DMS79 treated with DMSO at 0.1 percent for 48 hours (cell line): ENCODE data around the gene KRTAP2-2.
"Not testable (repeated sequence)": the region's sequence is repeated elsewhere in the genome, so short reads cannot be mapped to it uniquely, and the experiment has no call there.

Experiments used
- DNase-seq: peaks from one replicate; lab custom pipeline; 2025; lab: John Stamatoyannopoulos, UW

KRTAP2-2 gene, protein sequence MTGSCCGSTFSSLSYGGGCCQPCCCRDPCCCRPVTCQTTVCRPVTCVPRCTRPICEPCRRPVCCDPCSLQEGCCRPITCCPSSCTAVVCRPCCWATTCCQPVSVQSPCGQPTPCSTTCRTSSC

DNA sequence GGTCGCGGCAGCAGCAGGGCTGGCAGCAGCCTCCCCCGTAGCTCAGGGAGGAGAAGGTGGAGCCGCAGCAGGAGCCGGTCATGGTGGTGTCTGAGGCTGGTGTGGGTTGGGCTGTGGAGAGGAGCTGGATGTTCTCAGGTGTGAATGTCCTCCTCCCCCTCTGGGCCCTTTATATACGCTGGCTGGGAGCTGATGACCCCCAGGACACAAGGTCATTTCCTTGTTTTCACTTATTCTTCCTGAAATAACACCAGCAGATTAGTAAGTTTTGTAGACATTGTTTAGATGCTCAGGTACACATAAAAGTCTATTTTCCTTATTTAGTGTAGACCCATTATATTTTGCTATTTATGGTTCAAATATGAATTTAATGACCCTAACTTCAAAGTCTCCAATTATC is at the start of gene KRTAP2-2:
TSS of gene KRTAP2-2 (minus strand) at position 101 of the 400 bp plus-strand sequence. CDS start at position 82, 19 bp downstream.
- DNase-seq, result not testable (repeated sequence)

DNA sequence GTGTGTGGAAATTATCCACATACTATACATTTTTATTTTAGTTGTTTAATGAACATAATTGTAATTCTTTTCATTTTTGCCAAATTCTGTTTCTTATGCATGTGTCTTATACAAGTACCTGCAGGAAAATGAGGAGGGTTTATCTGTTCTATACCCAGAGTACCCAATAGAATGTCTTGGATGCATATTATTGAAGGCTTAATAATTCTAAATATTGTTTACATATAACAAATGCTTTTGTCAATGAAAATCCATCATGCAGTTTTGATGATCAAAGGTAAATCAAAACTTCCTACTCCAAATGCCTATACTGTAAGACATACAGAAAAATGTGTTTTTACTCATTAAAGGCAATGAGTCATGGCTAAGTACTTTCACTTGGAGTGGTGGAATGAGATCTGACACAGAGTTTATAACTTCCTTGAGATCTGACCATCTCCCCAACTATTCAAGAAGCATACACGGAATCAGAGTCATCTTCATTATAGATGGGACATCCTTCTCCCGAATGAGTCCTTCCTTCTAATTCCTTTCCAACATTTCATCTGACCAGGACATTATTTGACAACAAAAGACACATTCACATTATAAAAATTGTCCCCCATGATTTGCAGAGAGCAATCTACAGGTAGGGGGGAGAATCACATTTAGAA is 49.5 kb upstream of the KRTAP2-2 start:
- not testable (repeated sequence) for DNase-seq

DNA sequence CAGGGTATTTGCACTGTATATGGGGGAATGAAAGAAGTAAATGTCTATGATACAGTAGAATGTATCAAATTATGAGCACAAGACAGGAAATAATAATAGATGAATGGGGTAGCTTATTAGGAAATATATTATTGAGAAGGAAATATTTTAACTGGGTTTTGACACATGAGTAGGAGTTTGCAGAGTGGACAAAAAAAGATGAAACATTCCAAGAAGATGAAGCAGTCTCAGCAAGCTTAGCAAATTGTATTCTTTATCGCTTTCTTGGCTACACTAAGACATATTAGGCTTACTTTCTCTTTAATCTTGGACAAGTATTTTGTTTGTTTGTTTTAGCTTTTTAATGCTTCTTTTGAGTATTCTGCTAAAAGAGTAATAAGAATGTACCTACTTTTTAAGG is 48.9 kb upstream of the KRTAP2-2 start:
- no peak for DNase-seq

DNA sequence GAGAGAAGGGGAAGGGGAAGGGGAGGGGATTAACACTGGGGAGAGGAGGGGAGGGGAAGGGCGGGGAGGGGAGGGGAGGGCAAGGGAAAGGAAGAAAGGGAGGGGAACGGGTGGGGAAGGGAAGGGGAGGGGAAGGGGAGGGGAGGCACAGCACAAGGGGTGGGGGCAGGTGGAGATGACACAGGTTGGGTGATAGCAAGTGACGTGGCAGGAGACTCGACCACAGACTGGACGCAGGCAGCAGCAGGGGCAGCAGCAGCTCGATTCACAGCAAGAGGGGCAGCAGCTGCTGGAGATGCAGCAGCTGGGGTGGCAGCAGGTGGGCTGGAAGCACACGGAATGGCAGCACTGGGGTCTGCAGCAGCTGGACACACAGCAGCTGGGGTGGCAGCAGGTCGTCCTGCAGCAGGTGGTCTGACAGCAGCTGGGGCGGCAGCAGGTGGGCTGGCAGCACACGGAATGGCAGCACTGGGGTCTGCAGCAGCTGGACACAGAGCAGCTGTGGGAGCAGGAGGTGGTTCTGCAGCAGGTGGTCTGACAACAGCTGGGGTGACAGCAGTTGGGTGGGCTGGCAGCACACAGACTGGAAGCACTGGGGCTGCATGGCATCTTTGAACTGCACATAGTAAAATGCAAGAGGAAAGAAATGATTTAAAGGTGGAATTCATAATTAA is 46.7 kb upstream of the KRTAP2-2 start, which contains the start of gene KRTAP4-16:
TSS of gene KRTAP4-16 (minus strand) at position 624 of the 674 bp plus-strand sequence. CDS start at position 624, 0 bp downstream.
- DNase-seq, result no peak

DNA sequence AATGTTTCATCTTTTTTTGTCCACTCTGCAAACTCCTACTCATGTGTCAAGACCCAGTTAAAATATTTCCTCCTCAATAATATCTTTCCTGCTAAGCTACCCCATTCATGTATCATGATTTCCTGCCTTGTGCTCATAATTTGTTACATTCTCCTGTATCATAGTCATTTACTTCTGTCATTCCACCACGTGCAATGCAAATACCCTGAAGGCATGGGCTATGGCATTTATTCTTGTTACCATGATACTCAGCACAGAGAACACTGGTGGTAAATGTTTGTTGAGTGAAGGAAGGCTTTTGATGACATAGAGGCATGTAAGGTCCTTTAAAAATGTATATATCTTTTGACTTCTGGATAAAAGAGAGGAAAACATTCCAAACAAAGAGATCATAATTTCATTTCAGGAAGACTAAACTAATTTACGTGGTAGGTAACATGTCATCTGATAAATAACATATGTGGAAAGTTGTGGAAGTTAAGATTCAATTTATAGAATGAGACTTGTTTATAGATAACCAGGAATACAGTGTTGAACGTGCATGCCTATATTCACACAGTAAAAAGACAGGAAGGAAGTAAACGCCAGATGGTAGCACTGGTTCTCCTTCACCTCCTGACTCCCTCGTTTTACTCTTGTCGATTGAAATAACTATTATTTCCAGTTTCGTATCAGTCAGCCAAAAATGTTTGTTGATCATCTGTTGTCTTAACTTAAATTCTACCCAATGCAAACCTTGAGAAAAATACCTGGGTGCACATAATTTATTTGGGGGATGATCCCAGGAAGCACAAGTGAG is 44.9 kb upstream of the KRTAP2-2 start:
- DNase-seq, result not testable (repeated sequence)

DNA sequence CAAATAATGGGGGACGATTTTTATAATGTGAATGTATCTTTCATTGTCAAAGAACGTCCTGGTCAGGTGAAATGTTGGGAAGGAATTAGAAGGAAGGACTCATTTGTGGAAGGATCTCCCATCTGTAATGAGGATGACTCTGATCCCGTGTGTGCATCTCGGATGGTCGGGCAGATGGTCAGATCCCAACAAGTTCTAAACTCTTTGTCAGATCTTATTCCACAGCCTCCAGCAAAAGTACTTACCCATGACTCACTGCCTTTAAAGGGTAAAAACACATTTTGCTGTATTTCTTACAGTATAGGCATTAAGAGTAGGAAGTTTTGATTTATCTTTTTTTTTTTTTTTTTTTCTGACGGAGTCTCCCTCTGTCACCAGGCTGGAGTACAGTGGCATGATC is 43.5 kb upstream of the KRTAP2-2 start:
- DNase-seq, result no peak

DNA sequence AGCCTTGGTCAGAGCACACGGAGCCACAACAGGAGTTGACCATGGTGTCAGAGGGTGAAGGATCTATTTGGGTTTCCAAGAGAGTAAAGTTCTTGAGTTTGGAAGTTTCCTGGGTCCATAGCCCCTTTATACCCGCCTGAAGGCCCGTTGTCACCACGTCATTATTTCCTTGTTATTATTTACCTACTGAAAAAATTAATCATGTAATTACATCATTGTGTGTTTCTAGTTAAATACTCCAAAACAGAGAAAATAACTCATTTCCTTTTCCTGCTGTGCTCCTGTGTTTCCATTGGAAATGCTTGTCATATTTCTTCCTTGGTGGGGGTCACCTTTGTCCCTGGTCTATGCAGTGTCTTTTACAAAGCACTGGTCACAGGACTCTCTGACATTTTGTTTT is 43.0 kb upstream of the KRTAP2-2 start, which contains the start of gene KRTAP4-8:
TSS of gene KRTAP4-8 (minus strand) at position 101 of the 400 bp plus-strand sequence. CDS start at position 43, 58 bp downstream.
- no peak for DNase-seq

DNA sequence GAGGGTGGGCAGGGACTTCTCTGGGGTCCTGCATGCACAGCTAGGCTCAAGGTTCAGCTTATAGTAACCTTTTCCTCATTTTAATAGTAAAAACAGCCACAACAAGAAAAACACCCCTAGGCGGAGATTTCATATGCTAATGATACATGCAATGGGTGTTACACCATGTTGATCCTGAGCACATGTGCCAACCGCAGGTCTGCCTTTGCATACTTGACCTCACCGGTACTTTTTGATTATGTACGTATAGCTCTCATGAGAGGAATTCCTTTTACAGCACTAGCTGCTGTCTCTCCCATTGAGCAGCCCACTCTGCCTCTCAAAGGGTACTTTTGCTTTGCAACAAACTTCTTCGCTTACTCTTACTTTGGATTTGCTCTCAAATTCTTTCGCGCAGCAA is 41.0 kb upstream of the KRTAP2-2 start:
- DNase-seq, result no peak

DNA sequence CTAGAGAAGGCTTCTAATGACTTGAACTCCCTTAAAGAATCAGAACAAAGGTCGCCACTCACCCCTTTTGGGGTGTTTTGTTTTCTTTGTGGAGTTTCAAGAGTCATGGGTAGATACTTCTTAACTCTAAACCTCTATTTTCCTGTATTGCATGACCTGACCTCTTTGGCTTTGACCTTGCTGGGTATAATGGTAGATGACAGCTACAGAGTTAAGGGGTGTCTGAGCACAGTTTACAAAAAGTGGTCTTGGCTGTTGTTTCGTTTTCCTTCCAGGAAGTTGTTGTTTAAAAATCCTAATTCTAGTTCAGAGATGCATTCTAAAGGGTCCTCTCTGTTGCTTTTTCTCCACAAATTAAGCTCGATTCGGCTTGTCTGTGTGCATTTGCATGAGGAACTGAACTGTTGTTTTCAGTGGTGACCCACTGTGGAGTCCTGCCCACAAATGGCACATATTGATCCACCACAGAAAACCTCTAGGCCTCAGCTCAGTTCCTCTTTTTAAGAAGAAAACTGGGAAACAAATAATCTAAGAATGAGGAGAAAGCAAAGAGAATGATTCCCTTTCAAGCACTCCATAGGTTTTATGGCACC is 33.8 kb upstream of the KRTAP2-2 start:
- not testable (repeated sequence) for DNase-seq

DNA sequence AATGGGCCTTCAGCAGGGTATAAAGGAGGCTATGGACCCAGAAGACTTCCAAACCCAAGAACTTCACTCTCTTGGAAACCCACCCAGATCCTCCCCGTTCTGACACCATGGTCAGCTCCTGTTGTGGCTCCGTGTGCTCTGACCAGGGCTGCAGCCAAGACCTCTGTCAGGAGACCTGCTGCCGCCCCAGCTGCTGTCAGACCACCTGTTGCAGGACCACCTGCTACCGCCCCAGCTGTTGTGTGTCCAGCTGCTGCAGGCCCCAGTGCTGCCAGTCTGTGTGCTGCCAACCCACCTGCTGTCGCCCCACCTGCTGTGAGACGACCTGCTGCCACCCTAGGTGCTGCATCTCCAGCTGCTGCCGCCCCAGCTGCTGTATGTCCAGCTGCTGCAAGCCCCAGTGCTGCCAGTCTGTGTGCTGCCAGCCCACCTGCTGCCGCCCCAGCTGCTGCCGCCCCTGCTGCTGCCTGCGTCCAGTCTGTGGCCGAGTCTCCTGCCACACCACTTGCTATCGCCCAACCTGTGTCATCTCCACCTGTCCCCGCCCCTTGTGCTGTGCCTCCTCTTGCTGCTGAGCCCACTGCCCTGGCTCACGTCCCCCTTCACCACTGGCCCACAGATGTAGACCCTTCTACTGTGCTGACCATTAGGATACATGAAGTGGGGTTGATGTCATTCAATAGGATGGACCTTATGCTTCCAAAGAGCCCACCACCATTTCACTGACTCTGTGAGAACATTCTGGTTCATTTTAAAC is 29.2 kb upstream of the KRTAP2-2 start, which contains the start of gene KRTAP4-7:
TSS of gene KRTAP4-7 (plus strand) at position 51 of the 757 bp plus-strand sequence. CDS start at position 108, 57 bp downstream.
- DNase-seq, result not testable (repeated sequence)

DNA sequence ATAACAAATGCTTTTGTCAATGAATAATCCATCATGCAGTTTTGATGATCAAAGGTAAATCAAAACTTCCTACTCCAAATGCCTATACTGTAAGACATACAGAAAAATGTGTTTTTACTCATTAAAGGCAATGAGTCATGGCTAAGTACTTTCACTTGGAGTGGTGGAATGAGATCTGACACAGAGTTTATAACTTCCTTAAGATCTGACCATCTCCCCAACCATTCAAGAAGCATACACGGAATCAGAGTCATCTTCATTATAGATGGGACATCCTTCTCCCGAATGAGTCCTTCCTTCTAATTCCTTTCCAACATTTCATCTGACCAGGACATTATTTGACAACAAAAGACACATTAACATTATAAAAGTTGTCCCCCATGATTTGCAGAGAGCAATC is 28.4 kb upstream of the KRTAP2-2 start:
- DNase-seq, result not testable (repeated sequence)

DNA sequence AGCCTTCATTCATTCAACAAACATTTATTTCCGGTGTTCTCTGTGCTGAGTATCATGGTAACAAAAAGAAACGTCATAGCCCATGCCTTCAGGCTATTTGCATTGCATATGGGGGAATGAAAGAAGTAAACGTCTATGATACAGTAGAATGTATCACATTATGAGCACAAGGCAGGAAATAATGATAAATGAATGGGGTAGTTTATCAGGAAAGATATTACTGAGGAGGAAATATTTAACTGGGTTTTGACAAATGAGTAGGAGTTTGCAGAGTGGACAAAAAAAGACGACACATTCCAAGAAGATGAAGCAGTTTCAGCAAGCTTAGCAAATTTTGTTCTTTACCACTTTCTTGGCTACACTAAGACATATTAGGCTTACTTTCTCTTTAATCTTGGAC is 27.6 kb upstream of the KRTAP2-2 start:
- DNase-seq, result no peak

DNA sequence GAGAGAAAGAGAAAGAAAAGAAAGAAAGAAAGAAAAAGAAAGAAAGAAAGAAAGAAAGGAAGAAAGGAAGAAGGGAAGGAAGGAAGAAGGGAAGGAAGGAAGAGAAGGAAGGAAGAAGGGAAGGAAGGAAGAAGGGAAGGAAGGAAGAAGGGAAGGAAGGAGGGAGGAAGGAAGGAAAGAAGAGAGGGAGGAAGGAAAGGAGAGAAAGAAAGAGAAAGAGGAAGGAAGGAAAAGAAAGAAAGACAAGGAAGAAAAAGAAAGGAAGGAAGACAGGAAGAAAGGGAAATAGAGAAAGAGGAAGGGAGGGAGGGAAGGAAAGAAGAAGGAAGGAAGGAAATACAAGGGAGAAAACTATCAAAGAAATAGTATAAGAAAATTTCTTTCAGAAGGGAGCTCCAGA is 21.8 kb upstream of the KRTAP2-2 start:
- DNase-seq, result no peak

DNA sequence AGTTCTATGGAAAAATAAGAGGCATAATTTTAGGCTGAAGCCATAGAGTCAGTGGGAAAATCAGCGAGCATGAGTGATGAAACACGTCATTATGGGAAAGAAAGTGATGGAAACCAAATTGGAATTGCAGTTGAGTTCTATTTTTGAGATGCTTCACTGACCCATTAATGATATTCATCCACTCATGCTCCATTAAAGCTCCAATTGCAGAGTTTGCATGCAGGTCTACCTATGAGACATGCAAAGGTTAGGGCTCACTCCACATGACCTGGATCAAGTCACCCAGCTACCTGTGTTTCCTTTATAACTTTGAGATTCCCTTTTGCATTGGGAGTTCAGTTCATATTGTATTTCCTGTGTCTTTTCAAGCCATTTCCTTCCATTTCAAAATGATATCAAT is 18.6 kb upstream of the KRTAP2-2 start:
- peak; percentile 4 for DNase-seq

DNA sequence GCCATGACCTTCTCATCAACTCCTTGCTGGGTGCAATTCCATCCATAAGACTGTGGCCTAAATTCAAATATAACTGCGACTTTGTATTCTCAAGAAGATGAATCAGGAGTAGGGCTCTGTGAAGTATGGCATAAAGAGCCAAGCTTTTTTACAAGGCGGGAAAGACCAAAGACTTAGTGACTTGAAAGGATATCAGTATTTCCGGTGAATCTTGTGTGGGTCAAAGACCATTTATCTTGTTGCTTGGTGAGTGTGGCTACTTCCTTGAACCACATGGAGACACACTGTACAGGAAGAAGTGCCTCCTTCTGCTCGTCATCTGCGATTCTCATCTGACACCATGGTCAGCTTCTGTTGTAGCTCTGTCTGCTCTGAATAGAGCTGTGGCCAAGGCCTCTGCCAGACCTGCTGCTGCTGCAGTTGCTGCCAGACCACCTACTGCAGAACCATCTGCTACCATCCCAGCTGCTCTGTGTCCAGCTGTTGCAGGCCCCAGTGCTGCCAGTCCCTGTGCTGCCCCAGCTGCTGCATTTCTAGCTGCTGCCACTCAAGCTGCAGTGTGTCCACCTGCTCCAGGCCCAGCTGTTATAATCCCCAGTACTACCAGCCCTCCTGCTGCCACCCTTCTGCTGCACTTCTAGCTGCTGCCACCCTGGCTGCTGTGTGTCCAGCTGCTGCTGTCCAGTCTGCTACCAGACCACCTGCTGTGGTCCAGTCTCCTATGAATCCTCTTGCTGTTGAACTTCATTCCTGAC is 16.8 kb upstream of the KRTAP2-2 start:
- no peak for DNase-seq

DNA sequence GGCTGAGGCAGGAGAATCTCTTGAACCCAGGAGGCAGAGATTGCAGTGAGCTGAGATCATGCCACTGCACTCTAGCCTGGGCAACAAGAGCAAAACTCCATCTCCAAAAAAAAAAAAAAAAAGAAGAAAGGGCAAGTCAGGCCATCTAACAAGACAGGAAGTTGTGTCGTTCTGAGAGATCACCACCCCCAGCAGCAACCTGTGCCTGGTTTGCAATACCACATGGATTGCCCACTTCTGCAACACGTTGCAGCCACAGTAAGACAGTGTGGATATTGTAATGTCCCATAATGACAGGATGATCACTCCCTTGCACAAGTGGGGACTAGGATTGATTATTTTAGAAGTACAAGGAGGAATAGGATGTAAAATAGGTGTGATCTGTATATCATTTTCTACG is 14.0 kb upstream of the KRTAP2-2 start:
- no peak for DNase-seq

DNA sequence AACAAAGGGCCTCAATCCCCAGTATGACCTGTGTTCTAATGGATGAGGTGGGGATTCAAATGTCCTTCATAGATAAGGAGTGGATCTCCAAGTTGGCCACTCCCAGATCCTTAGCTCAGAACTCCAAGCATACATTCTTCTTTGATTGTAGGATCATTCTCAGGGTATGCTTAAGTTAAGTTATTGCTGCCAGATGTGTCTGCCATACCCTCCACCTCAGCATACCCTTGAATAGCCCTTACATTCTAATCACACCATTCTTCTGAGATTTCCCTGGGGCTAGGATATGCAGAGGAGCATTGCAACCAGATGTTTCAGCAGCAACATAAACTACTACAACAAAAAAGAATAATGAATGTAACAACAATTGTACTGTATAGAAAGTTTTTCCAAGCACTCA is 12.3 kb upstream of the KRTAP2-2 start:
- DNase-seq, result no peak

DNA sequence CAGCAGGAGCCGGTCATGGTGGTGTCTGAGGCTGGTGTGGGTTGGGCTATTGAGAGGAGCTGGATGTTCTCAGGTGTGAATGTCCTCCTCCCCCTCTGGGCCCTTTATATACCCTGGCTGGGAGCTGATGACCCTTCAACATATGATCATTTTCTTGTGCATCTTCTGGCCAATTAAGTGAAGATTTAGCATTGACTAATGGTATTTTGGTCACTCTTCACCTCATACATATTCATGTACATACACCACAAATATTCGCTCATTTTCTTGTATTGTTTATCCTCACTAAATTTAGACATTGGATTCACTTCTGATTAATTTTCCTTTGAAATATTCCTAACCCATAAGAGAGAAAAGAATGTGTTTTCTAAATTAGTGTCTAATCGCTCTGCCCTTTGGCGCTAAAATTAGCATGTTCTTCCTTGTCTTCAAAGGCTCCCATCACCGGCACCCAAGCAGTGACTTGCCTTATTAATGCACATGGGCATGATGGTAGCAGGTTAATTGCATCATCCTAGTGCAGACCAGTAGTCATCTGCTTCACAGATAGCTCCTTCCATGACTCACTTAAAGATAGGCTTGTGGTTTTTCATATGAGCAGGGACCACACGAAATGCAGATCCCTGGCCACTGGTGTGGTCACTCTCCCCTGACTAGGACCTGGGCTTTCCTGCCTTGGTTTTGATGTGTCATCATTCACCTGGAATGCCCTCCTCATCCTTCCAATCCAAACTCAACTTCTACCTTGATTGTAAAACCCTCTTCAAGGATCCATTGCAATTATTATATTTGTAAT is 11.0 kb upstream of the KRTAP2-2 start, which contains the start of gene KRTAP2-4:
TSS of gene KRTAP2-4 (minus strand) at position 51 of the 796 bp plus-strand sequence. CDS start at position 17, 34 bp downstream.
- no peak for DNase-seq

DNA sequence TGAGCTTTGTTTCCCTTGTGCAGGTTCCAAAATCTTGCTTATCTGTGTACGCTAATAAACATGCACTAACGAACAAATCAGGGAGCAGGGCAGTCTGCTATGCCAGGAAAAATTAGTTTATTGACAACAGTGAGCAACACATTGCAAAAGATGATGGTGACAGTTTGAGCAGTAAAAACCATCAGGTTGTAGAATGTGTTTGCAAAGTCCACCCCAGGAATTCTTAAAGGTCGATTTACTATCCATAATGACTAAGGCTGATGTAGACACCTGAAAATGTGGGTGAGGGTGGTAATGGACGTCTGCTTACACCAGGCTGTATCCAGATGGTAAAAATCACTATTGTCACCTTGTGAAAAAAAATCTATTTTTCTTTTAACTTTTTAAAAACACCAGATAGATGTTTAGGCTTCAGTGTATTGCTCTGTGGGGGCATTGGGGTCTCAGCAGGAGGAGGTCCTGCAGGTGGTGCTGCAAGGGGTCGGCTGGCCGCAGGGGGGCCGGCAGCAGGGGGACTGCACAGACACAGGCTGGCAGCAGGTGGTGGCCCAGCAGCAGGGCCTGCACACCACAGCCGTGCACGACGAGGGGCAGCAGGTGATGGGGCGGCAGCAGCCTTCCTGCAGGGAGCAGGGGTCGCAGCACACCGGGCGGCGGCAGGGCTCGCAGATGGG is 10.1 kb upstream of the KRTAP2-2 start:
- DNase-seq, result not testable (repeated sequence)
